ENCODE data around the gene CPT1A. TPM values are rescaled to one million over a fixed set of nuclear protein-coding genes. Genes with fewer than 3 reads are reported as not detected.
A peak's percentile ranks its signal among the peaks of the same experiment; 100 is the strongest.

CPT1A gene
- total RNA-seq, 2 experiments from 2014 or later, result 17.5 TPM

- TF ChIP-seq, protein P1, sequence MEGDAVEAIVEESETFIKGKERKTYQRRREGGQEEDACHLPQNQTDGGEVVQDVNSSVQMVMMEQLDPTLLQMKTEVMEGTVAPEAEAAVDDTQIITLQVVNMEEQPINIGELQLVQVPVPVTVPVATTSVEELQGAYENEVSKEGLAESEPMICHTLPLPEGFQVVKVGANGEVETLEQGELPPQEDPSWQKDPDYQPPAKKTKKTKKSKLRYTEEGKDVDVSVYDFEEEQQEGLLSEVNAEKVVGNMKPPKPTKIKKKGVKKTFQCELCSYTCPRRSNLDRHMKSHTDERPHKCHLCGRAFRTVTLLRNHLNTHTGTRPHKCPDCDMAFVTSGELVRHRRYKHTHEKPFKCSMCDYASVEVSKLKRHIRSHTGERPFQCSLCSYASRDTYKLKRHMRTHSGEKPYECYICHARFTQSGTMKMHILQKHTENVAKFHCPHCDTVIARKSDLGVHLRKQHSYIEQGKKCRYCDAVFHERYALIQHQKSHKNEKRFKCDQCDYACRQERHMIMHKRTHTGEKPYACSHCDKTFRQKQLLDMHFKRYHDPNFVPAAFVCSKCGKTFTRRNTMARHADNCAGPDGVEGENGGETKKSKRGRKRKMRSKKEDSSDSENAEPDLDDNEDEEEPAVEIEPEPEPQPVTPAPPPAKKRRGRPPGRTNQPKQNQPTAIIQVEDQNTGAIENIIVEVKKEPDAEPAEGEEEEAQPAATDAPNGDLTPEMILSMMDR (IDR thresholded peaks at IDR 0.05), result no peak
- DNase-seq (no peak), ATAC-seq (no peak)
- Mint-ChIP-seq H3K9me3 (no peaks in the 10 kb centered on the region), H3K4me3 (no peak overlapping the region), H3K36me3 (ENCODE audit: low read depth) (peaks cover 2% of the 10 kb centered on the region), H3K4me1 (ENCODE audit: low read depth) (peaks cover 20% of the 10 kb centered on the region), H3K27ac (peak overlapping the region; percentile 30), H3K27me3 (no peaks in the 10 kb centered on the region)
- CTCF ChIA-PET, result interaction anchor here (1.0 to 1.3 kb wide), 3 partner anchors 12 to 24 kb away, joined by 3 to 7 read pairs (median 3); no protein-coding TSS in a partner anchor
- intact Hi-C loops (cut with micrococcal nuclease), result no loop called here
- POLR2A ChIA-PET, result interaction anchor here (1.1 to 1.8 kb wide), 4 partner anchors 10 to 87 kb away, joined by 3 to 6 read pairs (median 4); no protein-coding TSS in a partner anchor
Measured at GRCh38 chr11:68818181-68818580, 23.5 kb downstream of the CPT1A start.

GRCh38 chr11:68817554-68817953 lies 24.2 kb downstream of the CPT1A start:
- TF ChIP-seq, protein P1 (IDR thresholded peaks at IDR 0.05), result no peak
- ChIA-PET POLR2A (interaction anchor here (1.1 to 1.8 kb wide), 2 partner anchors 11 to 87 kb away, joined by 5 to 6 read pairs; no protein-coding TSS in a partner anchor), CTCF (interaction anchor here (0.9 to 1.3 kb wide), 3 partner anchors 13 to 25 kb away, joined by 3 to 4 read pairs (median 3); no protein-coding TSS in a partner anchor)
- intact Hi-C loops (cut with micrococcal nuclease), result no loop called here
- Mint-ChIP-seq H3K36me3 (ENCODE audit: low read depth) (peaks cover 2% of the 10 kb centered on the region), H3K4me1 (ENCODE audit: low read depth) (peaks cover 20% of the 10 kb centered on the region), H3K9me3 (no peaks in the 10 kb centered on the region), H3K27me3 (no peaks in the 10 kb centered on the region), H3K27ac (peak overlapping the region; percentile 78), H3K4me3 (no peak overlapping the region)
- DNase-seq (no peak), ATAC-seq (no peak)

DNA sequence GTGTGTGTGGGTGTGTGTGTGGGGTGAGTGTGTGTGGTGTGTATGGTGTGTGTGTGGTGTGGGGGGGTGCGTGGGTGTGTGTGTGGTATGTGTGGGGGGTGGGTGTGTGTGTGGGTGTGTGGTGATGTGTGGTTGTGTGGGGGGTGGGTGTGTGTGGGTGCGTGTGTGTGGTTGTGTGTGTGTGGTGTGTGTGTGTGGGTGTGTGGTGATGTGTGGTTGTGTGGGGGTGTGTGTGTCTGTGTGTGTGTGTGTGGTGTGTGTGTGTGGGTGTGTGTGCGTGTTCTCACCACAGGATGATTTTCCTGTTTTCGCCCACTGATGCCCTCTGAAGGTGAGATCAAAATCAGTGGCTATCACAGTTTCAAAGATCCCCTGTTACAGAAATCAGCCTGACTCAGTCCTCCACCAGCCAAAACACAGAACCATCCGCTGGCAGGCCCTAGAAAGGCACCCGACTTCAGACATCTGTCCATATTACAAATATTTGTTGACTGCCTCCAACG lies 24.7 kb downstream of the CPT1A start:
- TF ChIP-seq, protein P1 (IDR thresholded peaks at IDR 0.05), result no peak
- ChIA-PET POLR2A (no interaction called here), CTCF (interaction anchor here (0.9 to 1.1 kb wide), 2 partner anchors 19 to 25 kb away, joined by 3 to 4 read pairs; no protein-coding TSS in a partner anchor)
- Mint-ChIP-seq H3K4me1 (ENCODE audit: low read depth) (peaks cover 20% of the 10 kb centered on the region), H3K9me3 (no peaks in the 10 kb centered on the region), H3K27ac (peak overlapping the region; percentile 78), H3K27me3 (no peaks in the 10 kb centered on the region), H3K36me3 (ENCODE audit: low read depth) (peaks cover 2% of the 10 kb centered on the region), H3K4me3 (no peak overlapping the region)
- ATAC-seq (peak; percentile 81), DNase-seq (peak; percentile 56)
- intact Hi-C loops (cut with micrococcal nuclease), result no loop called here

DNA sequence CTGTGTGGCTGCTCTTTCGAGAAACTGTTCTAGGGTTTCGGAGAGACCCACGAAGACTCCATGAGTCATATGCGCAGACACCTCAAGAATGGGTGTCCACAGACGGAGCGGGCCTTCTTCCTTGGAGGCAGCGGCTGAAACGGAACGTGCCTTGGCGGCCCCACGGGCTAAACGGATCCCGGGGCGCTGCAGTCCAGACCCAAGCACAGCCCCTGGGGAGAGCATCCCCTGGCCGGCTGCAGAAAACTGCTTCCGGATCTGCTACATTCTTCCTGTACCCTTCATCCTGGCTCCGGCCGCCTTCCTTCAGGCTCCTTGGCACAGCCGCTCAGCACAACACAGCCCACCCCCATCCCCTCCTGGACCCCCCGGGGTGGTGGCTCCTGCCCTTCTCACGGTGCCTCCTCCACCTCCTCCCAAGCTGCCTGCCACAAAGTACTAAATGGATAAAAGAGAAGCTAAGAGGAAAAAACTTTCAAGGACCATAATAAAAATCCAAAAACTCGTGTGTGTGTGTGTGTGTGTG lies 25.4 kb downstream of the CPT1A start:
- ATAC-seq (no peak), DNase-seq (no peak)
- CTCF ChIA-PET, result interaction anchor here (0.9 kb wide), 1 partner anchor 18 kb away, joined by 4 read pairs; no protein-coding TSS in a partner anchor
- Mint-ChIP-seq H3K36me3 (ENCODE audit: low read depth) (peaks cover 2% of the 10 kb centered on the region), H3K4me3 (no peak overlapping the region), H3K27ac (peak overlapping the region; percentile 25), H3K9me3 (no peaks in the 10 kb centered on the region), H3K4me1 (ENCODE audit: low read depth) (peaks cover 20% of the 10 kb centered on the region), H3K27me3 (no peaks in the 10 kb centered on the region)
- TF ChIP-seq, protein P1 (IDR thresholded peaks at IDR 0.05), result no peak
- intact Hi-C loops (cut with micrococcal nuclease), result no loop called here
- POLR2A ChIA-PET, result no interaction called here

DNA sequence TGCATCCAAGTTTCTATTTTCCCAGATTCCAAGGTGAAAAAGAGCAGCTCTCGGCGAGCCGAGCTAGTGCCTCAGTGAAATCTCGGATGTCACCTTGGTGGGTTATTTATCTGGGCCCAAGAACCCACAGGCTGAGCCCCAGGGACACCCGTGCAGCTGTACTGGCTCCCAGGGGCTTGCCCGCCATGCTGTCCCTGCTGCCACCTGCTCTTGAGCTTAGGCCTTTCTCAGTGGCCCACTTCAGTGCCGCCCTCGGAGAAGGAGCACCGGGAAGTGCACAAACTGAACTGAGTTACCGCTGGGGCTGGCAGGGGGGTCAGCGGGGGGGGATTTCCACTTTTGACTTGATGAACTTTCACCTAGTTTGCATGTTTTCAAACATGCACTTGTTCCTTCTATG lies 27.9 kb downstream of the CPT1A start:
- DNase-seq, result no peak
- TF ChIP-seq, protein P1 (IDR thresholded peaks at IDR 0.05), result no peak
- ATAC-seq, result no peak
- Mint-ChIP-seq H3K9me3 (no peaks in the 10 kb centered on the region), H3K4me1 (ENCODE audit: low read depth) (peaks cover 20% of the 10 kb centered on the region), H3K4me3 (no peak overlapping the region), H3K36me3 (ENCODE audit: low read depth) (peaks cover 2% of the 10 kb centered on the region), H3K27me3 (no peaks in the 10 kb centered on the region), H3K27ac (no peak overlapping the region)
- intact Hi-C loops (cut with micrococcal nuclease), result no loop called here
- CTCF ChIA-PET, result no interaction called here
- POLR2A ChIA-PET, result no interaction called here
